GM19240 (cell line): ENCODE measurements around the gene CXCL6.

Source experiments
- DNase-seq: peaks from one replicate; pipeline ENCODE4 v3.0.0; 2011; ENCODE audit warnings: low spot score; ENCODE audit not compliant: insufficient read length

Gene CXCL6

DNA sequence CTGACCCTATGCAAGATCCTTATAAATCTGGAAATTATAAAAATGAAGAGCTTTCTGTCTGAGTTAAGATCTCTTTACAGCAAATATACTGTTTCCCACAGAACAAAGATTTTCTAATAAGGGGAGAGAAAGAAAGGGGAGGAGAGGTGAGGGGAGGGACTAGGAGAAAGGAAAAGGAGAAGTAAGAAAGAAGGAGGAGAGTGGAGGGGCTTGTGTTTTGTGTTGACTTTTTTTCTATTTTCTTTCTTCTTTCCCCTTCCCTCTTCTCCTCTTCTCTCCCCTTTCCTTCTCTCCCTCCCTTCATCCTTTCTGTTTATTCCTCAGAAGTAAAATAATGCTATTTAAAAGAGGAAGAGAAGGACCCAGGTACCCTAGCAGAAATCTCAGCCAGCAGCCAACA lies 6.2 kb downstream of the CXCL6 start:
- no peak for DNase-seq

DNA sequence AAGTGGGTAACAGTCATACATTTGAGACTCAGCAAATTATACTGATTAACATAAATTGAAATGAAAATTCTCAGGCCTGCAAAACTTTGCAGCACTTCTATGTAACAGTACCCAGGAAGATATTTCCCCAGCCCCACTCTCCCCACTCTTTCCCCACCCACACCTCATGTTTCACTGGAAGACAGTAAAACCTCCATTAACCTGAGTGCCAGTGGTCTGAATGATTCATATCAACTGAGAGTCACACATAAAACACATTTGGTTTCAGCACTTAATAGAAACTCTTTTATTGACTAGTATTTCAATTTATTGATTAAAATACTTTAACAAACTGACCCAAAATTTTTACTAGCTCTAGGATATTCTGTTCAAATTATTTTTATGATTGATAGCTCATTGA lies 6.9 kb downstream of the CXCL6 start:
- DNase-seq, result no peak

DNA sequence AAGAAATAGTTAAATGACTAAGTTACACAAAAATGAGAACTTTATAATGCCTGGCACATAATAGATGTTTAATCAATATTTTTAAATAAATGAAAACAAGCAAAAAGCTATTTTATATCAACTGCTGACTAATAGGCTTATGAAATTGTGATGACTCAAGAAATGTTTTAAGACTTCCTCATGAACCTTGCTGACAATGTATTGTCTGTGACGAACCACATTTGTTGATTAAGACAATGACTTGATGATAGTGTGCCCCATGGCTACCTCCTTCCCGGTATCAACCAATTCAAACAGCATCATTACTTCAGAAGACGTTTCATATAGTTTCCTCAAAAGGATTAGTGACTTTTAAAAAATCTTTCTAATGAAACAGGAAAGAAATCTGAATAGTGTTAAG lies 7.9 kb downstream of the CXCL6 start:
- DNase-seq, result no peak

DNA sequence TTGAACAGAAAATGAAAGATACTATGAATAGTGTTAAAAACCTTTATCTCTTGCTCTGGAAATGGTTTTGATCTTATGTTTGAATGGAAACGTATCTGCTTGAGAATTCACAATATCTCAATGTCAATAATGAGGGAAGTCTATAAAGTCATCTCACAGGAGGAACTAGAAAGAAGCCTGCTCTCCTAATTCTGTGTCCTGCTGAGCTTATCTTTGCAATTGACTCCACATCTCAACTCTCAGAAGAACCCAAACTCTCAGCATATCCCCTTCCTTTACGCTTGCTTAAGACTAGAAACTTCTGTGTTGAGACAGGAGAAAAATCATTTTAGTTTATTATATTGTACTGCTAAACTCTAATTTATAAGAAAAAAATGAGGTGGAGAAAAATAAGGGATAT lies 8.3 kb downstream of the CXCL6 start:
- DNase-seq, result no peak

DNA sequence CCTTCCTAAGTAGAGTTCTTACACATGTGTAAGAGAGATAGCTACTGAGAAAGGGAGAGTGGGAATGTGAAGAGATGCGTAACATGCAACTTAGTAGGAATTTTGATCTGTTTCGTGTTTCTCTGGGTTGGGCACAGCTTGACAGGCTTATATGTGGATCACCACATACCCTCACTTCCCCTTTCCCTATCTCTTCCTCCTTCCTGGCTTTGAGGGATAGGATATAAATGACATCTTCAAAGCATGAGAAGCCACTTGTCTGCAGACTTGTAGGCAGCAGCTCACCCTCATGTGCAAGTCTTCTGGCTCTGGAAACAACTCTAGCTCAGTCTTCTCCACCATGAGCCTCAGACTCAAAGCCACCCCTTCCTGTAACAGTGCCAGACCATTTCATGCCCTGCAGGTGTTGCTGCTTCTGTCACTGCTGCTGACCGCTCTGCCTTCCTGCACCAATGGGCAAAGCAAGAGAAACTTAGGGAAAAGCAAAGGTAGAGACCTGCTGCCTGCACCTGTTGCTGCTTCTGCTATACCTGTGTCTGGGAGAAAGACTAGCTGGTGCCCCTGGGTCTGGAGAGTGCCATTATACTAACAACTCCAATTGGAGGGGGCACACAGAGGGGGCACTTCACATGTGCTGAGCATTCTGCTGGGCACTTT lies 11.2 kb downstream of the CXCL6 start:
- no peak for DNase-seq

DNA sequence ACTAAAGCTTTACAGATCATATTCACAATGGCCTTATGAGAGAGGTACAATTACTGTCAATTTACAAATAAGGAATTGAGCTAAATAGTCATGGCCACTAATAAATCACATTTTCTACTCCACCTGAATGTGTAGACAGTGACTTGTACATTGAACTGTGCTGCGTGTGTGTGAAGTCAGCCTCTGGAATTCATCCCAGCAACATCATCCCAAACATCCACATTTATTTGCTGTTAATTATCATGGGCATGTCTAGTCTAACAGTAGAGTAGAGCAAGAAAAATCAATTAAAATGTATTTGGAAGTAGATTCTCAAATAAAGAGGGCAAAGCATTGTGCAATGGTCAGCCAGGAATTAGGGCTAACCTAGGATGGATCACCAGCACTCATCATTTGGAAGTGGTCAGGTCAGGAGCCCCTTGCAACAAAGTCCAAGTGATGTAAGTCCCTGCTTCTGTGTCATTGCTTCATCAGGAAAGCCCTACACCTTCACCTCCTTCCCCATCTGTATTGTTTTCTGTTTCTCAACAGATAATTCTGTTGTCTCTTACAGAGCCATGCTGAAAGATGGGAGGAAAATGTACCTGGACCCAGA lies 11.8 kb downstream of the CXCL6 start:
- DNase-seq, result no peak

DNA sequence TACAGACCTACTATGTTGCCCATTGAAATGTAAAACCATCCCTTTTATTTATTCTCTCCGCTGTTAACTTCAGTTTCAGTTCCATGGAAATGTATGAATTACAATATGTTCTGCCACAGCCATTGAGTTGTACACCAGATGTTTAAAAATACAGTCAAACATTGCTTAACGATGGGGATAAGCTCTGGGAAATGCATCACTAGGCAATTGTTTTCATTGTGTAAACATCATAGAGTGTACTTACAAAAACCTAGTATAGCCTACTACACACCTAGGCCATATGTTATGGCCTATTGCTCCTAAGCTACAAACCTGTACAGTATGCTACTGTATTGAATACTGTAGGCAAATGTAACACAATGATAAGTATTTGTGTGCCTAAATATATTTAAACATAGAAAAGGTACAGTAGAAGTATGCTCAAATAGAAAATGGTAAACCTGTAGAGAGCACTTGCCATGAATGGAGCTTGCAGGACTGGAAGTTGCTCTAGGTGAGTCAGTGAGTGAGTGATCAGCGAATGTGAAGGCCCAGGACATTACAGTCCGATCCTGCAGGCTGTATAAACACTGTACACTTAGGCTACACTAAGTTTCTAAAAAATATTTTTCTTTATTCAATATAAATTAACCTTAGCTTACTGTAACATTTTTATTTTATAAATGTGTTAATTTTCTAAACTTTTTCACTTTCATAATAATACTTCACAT lies 13.9 kb downstream of the CXCL6 start:
- no peak for DNase-seq

DNA sequence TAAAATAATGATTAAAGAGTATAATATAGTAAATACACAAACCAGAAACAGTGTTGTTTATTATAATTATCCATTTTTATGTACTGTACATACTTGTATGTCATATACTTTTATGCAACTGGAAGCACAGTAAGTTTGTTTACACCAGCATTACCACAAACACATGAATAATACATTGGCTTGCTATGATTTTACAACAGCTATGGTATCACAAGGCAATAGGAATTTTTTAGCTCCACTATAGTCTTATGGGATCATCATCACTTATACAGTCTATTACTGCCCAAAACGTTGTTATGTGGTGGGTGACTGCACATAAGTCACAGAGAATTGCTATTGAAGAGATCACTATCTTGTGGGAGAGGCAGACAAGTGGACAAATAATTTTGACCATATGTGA lies 14.8 kb downstream of the CXCL6 start:
- DNase-seq, result no peak

DNA sequence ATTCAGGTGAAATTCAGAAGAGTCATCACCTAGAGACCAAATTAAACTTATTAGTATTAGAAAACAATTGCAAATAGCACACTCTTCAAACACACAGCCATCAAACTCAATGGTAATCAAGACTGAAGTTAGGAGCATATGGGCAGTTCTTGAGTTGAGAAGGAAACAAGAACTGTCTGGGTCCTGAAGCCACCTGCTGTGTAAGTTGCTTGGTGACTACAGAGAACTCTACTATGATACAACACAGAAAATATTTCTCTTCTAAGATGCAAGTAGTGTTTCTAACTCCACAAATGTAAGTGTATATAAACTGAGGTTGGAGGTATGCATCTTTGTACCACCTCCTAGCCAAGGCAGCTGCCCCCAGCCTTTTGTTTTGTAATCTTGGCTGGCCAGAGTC lies 16.3 kb downstream of the CXCL6 start:
- no peak for DNase-seq

DNA sequence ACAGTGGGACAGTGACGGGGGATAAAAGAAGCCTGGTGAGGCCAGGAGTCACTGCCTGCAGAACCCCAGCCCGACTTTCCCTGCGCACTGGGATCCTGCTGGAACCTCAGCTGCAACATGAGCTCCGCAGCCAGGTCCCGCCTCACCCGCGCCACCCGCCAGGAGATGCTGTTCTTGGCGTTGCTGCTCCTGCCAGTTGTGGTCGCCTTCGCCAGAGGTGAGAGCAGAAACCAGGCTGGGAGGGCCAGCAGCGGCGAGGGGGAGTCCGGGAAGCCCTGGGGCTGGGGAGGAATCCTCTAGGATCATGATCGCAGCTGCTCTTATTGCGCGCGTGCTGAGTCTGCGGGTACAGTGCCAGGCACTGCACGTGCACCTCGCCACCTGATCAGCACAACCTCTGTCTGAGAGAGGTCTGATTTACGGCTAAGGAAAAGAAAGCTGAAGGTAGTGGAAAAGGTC lies 16.8 kb downstream of the CXCL6 start, which contains the start of gene PF4V1:
PF4V1 (plus strand) TSS at position 51 of the 459 bp plus-strand sequence; CDS start at position 118, 67 bp downstream.
- no peak for DNase-seq

DNA sequence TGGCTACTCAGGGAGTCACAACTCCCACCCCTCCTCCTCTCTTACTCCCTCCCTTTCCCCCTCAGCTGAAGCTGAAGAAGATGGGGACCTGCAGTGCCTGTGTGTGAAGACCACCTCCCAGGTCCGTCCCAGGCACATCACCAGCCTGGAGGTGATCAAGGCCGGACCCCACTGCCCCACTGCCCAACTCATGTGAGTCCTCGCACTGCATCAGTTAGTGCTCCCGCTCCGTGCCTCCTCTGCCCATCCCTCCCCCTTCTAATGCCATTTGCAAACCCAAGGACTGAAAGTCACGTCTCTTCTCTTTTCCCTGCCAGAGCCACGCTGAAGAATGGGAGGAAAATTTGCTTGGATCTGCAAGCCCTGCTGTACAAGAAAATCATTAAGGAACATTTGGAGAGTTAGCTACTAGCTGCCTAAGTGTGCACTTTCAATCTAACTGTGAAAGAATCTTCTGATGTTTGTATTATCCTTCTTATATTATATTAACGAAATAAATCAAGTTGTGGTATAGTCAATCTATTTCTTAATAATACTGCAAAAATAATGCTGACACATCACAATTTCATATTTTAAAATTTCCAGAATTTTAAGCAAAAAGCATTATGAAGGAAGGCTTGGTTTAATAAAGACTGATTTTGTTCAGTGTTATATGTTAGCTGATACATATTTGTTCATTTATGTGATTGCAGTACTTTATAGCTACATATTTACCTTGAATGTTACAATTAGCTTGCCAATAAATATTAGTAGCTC lies 17.4 kb downstream of the CXCL6 start:
- DNase-seq, result no peak

DNA sequence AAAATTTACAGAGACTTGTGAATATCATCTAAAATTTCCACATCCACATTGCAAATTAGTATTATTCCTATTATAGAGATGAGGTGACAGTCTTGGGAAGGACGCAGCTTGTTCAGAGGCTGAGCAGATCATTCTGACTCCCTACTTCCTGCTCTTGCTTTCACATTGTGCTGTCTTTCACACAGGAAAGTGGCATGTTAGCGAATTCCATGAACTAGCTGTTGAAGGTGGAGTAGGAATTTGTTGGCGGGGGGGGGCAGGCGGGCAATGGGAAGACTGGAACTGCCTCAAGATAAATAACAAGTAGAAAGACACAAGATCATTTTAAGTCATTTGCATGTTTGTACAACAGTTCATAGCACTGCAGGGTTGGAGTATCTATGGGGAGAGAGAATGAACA lies 18.9 kb downstream of the CXCL6 start:
- no peak for DNase-seq

DNA sequence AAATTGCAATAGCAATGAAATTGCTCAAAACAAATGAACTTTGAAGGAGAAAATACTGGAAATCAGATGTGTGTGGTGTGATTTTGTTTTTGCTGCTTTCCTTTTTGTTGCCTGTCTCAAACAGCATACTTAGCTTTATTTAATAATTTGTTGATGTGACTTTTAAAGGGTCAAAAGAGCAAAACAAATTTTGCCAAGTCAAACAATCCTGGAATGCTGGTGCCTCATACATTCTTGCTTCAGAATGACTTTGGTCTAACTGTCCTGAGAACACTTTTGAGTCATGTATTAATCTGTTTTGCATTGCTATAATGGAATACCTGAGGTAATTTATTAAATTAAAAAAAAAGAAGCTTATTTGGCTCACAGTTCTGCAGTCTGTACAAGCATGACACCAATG lies 20.0 kb downstream of the CXCL6 start:
- DNase-seq, result no peak

DNA sequence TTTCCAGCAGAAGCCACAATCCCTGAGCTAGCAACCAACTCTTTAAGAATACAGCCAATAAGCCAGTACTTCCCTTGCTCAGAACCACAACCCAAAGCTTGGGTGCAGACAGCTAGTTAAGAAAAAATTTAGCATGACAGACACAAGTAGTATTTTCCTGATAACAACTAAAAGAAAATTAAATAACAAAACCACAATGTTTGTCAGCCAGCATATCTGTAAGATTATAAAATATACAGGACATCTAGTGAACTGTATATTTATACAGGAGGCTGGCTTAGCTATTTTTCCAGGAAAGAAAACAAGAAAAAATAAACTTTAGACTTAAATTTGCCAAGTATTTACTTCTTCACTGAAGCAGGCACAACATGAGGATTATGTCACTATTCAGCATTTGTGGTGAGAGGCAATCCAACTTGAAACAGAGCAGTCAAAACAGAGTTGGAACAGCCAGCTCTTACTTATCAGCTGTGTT lies 23.2 kb downstream of the CXCL6 start:
- DNase-seq, result no peak

DNA sequence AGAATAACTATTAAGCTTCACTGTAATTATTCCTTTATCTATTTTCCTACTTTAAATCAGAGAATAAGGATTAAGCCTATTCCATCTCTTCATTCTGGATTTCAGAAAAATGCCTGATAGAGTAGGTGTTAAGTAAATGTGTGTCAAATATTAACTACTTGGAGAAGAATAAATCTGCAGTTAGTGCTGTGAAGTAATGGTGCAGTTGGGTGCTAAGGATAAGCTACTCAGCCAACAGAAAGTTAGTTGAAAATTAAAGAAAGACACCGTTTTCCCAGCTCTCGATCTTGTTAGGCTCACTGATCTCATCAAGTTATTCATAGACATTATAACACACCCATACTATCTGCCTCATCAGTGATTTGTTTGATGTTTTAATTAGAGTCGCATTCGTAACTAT lies 23.7 kb downstream of the CXCL6 start:
- no peak for DNase-seq

DNA sequence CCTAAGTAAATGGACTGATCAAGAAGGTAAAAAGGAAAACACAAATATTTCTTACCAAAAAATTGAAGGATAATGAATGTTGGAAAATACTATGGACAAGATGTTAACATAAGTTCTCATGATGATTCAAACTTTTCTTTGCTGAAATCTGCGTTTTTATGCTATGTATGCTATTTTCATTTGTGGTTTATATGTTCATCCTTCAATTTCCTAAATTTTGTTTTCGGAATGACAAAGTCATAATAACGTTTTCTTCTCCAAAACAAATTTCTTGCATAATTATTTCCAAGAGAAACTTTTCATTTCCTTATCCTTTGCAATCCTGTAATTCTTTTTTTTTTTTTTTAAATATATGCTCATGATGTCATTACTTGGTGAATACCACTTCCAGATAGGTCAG lies 24.4 kb downstream of the CXCL6 start:
- DNase-seq, result no peak

DNA sequence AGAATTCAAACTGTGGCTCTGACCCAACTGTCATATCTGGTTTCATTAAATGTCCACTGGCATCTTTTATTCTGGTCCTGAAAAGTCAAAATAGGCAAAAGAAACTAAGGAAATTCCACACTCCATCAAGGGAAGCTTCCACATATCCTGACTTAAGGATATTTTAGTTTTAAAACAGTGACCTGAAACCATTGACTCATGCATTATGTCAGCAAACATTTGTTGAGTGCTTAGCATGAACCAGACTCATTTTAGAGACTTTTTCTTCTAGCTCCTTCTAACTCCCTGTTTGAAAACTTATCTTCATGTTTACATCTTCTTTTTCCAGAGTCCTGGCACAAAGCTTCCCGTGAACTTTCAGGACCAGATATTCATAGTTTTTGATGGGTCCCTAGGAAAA lies 25.8 kb downstream of the CXCL6 start:
- DNase-seq, result no peak

DNA sequence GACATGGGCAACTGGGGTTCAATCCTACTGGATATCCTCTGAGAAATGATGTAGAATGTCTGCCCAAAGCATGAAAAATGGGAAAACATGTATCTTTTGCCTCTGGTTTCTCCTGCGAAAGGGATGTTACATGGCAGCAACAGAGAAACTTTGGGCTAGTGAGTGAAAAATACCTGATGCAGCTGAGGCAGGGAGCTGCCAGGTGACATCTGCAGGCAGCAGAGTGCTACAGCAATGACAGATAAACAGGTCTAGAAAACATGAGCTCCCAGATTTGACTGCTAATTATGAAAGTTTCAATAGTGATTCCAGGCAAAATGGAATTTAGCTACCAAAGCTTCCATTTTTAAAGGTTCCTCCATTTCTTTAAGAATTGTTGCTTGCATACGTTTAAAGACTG lies 27.9 kb downstream of the CXCL6 start:
- no peak for DNase-seq

DNA sequence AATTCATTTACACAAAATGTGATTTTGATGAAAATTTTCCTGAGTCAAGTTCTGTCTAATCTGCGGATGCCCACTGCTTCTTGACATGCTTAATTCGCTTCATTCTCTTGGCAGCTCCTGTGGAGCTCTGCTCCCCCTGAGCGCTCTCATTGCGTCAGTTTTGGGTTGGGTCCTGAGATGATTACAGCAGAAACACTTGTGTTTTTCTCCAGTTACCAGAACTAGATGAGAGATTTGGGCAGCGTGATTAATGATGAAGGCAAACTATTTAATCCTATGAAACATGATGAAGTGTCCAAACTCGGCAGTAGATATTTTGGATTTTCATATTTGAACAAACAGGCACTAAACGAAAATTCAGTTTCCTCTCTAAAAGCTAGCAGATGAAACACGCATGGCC lies 28.5 kb downstream of the CXCL6 start:
- DNase-seq, result no peak

DNA sequence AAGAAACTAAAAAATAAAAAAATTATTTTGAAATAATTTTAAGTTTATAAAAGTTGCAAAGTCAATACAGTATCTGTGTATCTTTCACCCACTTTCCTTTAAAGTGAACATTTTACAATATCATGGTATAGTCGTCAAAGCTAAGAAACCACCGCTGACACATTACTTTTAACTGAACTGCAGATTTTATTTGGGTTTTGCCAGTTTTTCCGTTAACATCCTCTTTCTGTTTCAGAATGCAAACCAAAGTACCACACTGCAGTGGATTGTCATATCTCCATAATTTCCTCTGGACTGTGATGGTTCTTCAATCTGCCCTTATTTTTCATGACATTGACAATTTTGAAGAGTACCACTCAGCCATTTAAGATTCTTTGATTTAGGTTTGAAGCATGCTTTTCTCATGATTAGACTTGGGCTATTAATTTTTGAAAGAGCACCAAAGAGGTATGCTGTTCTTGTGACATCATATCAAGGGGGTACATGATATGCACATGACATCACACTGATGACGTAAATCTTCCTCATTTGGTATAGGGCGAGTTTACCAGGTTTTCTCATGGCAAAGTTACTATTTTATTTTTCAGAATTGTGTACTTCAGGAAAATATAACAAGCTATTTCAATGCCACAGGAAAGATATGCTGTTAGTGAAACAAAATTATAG lies 29.1 kb downstream of the CXCL6 start:
- no peak for DNase-seq

DNA sequence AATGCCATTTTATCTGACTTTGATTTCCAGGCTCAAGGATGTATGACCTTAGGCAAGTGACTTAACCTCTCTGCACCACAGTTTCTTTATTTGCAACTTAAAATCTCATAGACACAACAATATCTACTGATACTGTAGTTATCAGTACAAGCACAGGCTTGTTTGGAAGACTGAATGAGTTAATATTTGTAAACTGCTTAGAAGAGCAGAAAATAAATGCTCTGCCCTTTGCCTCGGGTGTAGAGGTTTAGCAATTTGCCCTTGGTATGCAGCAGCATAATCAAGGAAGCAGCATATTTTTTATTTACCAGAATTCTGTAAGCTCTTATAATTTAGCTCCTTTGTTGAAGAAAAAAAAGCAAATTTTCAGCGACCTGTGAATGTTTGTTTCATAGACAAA lies 29.8 kb downstream of the CXCL6 start:
- DNase-seq, result no peak
